ENCODE results near the gene LRRC75A. TPM values are rescaled to one million over a fixed set of nuclear protein-coding genes. Genes with fewer than 3 reads are reported as not detected.

Gene LRRC75A
- total RNA-seq, 1 donor from 2014 or later: 1.8 TPM

DNA sequence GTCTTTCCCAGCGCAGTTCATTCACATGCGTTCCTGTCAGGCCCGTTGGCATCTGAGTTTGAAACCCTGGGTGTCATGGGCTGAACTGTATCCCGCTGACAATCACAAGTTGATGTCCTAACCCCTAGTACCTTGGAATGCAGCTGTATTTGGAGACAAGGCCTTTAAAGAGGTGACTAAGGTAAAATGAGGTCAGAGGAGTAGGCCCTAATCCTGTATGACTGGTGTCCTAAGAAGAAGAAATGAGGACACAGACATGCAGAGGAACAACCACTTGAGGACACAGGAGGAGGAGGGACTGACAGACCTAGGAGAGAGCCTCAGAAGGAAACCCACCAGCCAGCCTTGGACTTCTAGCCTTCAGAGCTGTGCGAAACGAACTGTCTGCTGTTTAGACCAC is 43.5 kb downstream of the LRRC75A start:
- Mint-ChIP-seq H3K4me1 (ENCODE audit: unreplicated experiment) (peaks cover 11% of the 10 kb centered on the region), H3K4me3 (ENCODE audit: unreplicated experiment) (no peak overlapping the region), H3K27me3 (ENCODE audit: unreplicated experiment) (no peaks in the 10 kb centered on the region), H3K27ac (ENCODE audit: unreplicated experiment) (no peak overlapping the region), H3K9me3 (ENCODE audit: unreplicated experiment) (no peaks in the 10 kb centered on the region), H3K36me3 (ENCODE audit: unreplicated experiment) (peaks cover 12% of the 10 kb centered on the region)
- TF ChIP-seq, protein P1, sequence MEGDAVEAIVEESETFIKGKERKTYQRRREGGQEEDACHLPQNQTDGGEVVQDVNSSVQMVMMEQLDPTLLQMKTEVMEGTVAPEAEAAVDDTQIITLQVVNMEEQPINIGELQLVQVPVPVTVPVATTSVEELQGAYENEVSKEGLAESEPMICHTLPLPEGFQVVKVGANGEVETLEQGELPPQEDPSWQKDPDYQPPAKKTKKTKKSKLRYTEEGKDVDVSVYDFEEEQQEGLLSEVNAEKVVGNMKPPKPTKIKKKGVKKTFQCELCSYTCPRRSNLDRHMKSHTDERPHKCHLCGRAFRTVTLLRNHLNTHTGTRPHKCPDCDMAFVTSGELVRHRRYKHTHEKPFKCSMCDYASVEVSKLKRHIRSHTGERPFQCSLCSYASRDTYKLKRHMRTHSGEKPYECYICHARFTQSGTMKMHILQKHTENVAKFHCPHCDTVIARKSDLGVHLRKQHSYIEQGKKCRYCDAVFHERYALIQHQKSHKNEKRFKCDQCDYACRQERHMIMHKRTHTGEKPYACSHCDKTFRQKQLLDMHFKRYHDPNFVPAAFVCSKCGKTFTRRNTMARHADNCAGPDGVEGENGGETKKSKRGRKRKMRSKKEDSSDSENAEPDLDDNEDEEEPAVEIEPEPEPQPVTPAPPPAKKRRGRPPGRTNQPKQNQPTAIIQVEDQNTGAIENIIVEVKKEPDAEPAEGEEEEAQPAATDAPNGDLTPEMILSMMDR (IDR thresholded peaks at IDR 0.05): no peak
- DNase-seq (ENCODE audit: extremely low spot score, unreplicated experiment): no peak

DNA sequence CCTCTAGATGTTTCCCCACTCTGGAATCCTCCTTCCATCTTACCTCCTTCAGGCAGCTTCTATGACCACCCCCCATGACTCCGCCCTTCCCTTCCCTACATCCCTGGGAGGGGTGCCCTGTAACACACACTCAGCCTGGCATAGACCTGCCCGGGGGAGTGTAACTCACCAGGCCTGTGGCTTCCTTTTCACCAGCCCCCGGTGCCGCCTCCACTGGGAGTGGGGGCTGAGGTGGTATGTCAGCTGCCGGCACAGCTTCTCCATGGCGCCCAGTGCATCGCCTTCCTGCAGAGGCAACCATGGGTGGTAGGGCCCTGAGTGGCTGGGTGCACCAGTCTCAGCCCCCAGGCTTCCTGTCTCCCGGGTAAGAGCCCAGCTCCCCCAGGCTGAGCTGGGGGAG is 44.3 kb downstream of the LRRC75A start:
- no peaks in the 10 kb centered on the region for H3K27me3 Mint-ChIP-seq (ENCODE audit: unreplicated experiment)
- H3K36me3 Mint-ChIP-seq (ENCODE audit: unreplicated experiment): peaks cover 12% of the 10 kb centered on the region
- no peak overlapping the region for H3K27ac Mint-ChIP-seq (ENCODE audit: unreplicated experiment)
- no peak for DNase-seq (ENCODE audit: extremely low spot score, unreplicated experiment)
- TF ChIP-seq, protein P1 (IDR thresholded peaks at IDR 0.05): no peak
- no peaks in the 10 kb centered on the region for H3K9me3 Mint-ChIP-seq (ENCODE audit: unreplicated experiment)
- H3K4me1 Mint-ChIP-seq (ENCODE audit: unreplicated experiment): peaks cover 9% of the 10 kb centered on the region
- H3K4me3 Mint-ChIP-seq (ENCODE audit: unreplicated experiment): no peak overlapping the region

DNA sequence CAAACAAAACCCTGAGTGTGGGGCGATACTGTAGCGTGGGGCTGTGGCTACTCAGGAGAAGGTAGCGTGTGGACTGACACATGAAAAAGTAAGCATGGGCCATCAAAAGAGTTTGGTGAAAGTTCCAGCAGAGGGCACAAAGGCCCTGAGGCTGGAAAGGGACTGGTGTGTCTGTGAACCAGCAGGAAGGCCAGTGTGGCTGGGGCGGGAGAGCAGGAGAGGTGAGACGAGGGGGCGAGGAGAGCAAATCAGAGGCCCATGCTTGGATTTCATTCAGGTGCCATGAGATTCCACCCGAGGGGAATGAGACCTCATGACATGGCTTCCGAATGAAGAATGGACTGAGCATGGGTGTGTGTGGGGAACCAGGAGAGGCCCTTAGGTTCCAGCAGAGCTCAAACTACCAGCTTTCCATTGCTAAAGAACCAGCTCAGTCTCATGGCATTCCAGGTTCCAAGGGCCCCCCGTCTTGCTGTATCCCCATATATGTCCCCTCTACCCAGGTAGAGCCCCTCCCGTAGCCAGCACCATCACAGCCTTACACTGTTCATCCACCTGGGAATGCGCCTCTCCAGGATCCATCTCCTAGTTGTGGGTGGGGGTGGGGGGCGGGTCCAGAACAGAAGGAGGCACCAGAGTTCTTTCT is 45.5 kb downstream of the LRRC75A start:
- Mint-ChIP-seq H3K36me3 (ENCODE audit: unreplicated experiment) (peaks cover 19% of the 10 kb centered on the region), H3K9me3 (ENCODE audit: unreplicated experiment) (no peaks in the 10 kb centered on the region), H3K4me3 (ENCODE audit: unreplicated experiment) (no peak overlapping the region), H3K4me1 (ENCODE audit: unreplicated experiment) (peaks cover 18% of the 10 kb centered on the region), H3K27me3 (ENCODE audit: unreplicated experiment) (no peaks in the 10 kb centered on the region), H3K27ac (ENCODE audit: unreplicated experiment) (peak overlapping the region; percentile 31)
- DNase-seq (ENCODE audit: extremely low spot score, unreplicated experiment): no peak
- TF ChIP-seq, protein P1 (IDR thresholded peaks at IDR 0.05): no peak

DNA sequence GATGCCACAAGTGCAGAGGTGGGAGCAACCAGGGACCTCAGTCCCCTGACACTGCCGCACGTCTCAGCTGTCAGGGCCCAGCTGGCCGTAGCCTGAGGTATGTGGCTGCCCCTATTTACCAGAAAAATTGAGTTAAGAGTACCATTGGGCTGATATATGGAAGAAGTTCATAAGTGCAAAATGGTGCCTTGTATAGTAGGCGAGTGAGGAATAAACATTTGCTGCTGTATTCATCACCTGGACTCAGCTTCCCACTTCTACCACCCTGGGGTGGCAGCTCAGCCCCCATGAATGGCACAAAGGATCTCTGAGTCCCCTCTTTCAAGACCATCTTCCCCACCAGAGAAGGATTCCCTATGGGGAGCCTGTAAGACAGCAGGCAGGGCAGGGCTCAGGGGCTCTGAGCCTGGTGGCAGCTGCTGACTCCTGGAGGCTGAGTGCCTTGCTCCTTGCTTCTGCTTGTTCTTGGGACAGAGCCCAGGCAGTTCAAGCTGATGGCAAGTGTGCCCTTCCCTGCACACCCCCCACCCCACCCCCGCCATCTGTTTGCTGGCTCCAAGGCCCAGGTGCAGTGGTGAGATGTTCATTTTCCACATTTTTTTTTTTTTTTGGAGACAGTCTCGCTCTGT is 47.6 kb downstream of the LRRC75A start:
- H3K27me3 Mint-ChIP-seq (ENCODE audit: unreplicated experiment): no peaks in the 10 kb centered on the region
- peak overlapping the region; percentile 52 for H3K27ac Mint-ChIP-seq (ENCODE audit: unreplicated experiment)
- DNase-seq (ENCODE audit: extremely low spot score, unreplicated experiment): no peak
- peaks cover 29% of the 10 kb centered on the region for H3K36me3 Mint-ChIP-seq (ENCODE audit: unreplicated experiment)
- H3K9me3 Mint-ChIP-seq (ENCODE audit: unreplicated experiment): no peaks in the 10 kb centered on the region
- H3K4me1 Mint-ChIP-seq (ENCODE audit: unreplicated experiment): peaks cover 39% of the 10 kb centered on the region
- TF ChIP-seq, protein P1 (IDR thresholded peaks at IDR 0.05): no peak
- H3K4me3 Mint-ChIP-seq (ENCODE audit: unreplicated experiment): no peak overlapping the region

DNA sequence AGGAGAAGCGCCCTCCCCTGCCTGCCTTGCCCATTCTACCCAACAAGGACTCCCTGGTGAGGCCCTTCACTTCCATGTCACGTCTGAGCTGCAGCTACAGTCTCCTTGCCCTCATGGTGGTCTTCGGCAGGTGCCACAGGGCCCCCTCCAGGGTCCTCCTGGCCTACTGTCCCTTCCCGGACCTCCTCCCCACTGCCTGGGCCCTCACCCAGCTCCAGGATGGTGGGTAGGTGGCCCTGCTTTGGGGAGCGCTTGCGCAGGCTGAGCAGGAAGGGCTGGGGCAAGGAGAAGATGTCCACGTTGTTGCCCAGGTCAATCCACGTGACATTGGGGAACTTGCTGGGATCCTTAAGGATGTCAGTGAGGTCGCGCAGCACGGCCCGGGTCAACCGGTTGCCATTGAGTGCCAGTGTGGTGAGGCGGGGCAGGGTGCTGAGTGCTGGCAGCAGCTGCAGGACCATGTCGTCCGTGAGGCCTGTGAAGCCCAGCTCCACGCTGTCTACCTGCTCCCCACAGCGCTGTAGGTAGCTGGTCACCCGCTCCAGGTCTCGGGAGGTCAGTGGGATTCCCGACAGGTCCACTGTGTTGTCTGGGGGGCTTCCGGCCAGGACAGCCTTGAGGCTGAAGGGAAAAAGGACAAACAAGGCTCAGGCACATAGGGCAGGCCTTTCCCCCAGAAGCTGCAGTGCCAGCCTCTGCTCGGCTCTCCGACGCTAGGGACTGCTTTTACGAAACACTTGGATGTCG is 48.3 kb downstream of the LRRC75A start:
- H3K4me1 Mint-ChIP-seq (ENCODE audit: unreplicated experiment): peaks cover 41% of the 10 kb centered on the region
- H3K27ac Mint-ChIP-seq (ENCODE audit: unreplicated experiment): peak overlapping the region; percentile 52
- no peak for DNase-seq (ENCODE audit: extremely low spot score, unreplicated experiment)
- no peaks in the 10 kb centered on the region for H3K27me3 Mint-ChIP-seq (ENCODE audit: unreplicated experiment)
- H3K36me3 Mint-ChIP-seq (ENCODE audit: unreplicated experiment): peaks cover 29% of the 10 kb centered on the region
- H3K9me3 Mint-ChIP-seq (ENCODE audit: unreplicated experiment): no peaks in the 10 kb centered on the region
- H3K4me3 Mint-ChIP-seq (ENCODE audit: unreplicated experiment): no peak overlapping the region
- TF ChIP-seq, protein P1 (IDR thresholded peaks at IDR 0.05): no peak
